ENCODE results near the gene FLT3.

FLT3 gene

GRCh38 chr13:27954406-27954851, 145.9 kb downstream of the FLT3 start:
- DNase-seq (ENCODE audit: low read depth in 2 of 2) = peak in 1 of 2 donors; percentile 19
- H3K4me3 ChIP-seq (replicated peaks in 1 of 2; ENCODE audit: low read depth in 2 of 2, low read length in 2 of 2) = peak overlapping the region; percentile 30 to 37
- no peak for TF ChIP-seq CTCF (IDR thresholded peaks at IDR 0.05; ENCODE audit: low read depth, low read length)

- H3K4me3 ChIP-seq (replicated peaks in 1 of 2; ENCODE audit: low read depth in 2 of 2, low read length in 2 of 2) = peak overlapping the region; percentile 30 to 37
- peak; percentile 45 for TF ChIP-seq CTCF (IDR thresholded peaks at IDR 0.05; ENCODE audit: low read depth, low read length)
- peak; percentile 52 to 67 for DNase-seq (ENCODE audit: low read depth in 2 of 2)
Measured at GRCh38 chr13:27953676-27954405, 146.5 kb downstream of the FLT3 start.

Data from cardiac fibroblast (primary cell).